ENCODE measurements around the gene FNBP1L. TPM values are rescaled to one million over a fixed set of nuclear protein-coding genes. Genes with fewer than 3 reads are reported as not detected.

Gene FNBP1L
- polyA plus RNA-seq, 1 of the 3 experiments (the other 2 are of a cell fraction): 16.5 TPM

DNA sequence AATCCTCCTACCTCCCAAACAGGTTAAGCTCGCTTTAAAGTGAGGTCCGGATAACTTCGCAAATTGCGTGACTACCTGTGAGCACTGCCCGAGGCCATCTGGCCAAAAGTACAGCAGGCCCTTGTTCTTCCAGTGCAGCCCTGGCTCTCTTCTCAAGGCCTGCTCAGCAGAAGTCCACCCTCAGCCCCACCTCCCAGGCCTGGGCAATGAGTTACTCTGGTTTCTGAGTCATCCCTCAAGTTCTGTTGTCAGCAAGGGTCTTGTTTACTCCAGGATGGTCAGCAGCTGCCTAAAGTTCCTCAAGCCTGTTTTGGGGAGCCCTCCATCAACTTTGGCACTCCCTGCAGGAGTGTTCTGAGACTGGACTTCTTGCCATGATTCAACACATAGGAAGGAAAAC is 132.0 kb downstream of the FNBP1L start (continued):
- TF ChIP-seq, protein P1, sequence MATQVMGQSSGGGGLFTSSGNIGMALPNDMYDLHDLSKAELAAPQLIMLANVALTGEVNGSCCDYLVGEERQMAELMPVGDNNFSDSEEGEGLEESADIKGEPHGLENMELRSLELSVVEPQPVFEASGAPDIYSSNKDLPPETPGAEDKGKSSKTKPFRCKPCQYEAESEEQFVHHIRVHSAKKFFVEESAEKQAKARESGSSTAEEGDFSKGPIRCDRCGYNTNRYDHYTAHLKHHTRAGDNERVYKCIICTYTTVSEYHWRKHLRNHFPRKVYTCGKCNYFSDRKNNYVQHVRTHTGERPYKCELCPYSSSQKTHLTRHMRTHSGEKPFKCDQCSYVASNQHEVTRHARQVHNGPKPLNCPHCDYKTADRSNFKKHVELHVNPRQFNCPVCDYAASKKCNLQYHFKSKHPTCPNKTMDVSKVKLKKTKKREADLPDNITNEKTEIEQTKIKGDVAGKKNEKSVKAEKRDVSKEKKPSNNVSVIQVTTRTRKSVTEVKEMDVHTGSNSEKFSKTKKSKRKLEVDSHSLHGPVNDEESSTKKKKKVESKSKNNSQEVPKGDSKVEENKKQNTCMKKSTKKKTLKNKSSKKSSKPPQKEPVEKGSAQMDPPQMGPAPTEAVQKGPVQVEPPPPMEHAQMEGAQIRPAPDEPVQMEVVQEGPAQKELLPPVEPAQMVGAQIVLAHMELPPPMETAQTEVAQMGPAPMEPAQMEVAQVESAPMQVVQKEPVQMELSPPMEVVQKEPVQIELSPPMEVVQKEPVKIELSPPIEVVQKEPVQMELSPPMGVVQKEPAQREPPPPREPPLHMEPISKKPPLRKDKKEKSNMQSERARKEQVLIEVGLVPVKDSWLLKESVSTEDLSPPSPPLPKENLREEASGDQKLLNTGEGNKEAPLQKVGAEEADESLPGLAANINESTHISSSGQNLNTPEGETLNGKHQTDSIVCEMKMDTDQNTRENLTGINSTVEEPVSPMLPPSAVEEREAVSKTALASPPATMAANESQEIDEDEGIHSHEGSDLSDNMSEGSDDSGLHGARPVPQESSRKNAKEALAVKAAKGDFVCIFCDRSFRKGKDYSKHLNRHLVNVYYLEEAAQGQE (IDR thresholded peaks at IDR 0.05; ENCODE audit: low read depth, low read length): no peak

DNA sequence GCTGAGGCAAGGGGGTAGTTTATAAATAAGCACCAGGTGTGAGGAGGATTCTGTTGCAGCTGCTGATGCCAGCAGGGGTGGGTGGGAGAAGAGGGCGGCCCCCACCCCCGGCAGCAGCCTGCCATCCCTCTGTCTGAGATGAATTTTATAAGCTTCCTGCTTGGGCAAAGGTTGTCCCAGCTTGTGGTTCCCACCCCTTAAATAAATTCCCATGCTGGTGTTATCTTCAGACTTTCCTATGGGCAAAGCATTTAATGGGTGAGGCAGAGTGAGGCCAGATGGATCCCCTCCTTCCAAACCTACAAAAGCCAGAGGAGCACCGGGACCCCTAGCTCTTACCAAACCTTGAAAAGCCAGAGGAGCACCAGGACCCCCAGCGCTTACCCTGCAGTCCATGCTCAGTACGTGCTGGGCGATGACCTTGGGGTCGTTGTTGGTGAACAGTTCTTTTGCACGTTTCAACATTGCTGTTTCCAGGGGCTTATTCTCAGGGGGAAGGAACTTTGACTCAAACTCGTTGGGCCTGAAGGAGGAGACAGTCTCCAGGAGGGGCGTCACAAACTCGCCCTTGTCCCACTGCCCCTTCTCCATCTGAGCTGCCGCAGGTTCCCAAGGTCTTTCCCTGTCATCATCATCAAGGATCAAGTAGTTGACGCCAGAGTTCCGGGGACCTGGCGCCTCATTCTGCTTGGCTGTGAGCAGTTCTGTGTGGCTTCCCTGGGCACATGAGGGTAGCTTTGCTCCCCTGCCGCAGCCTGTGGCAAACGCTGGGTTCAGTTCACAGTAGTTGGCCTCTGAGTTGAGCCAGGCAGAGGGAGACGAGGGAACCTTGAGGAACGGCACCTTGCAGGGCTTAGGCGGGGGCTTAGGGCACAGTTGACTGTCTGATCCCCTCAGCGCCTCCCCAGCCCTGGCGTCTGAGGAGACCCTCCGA is 134.3 kb downstream of the FNBP1L start:
- H3K4me1 ChIP-seq (ENCODE audit: control insufficient read depth in 1 of 2, insufficient read depth in 2 of 2, low read depth in 1 of 2, low read length in 1 of 2): peaks cover 16 to 37% of the 10 kb centered on the region in 2 experiments
- H3F3A ChIP-seq (replicated peaks; ENCODE audit: insufficient read depth): peaks cover 29% of the 10 kb centered on the region
- no peaks in the 10 kb centered on the region for H3K9me3 ChIP-seq
- peaks cover 41 to 48% of the 10 kb centered on the region in 2 experiments for H3K36me3 ChIP-seq (replicated peaks in 1 of 2; ENCODE audit: control insufficient read depth in 1 of 2, insufficient read depth in 2 of 2, low read length in 1 of 2)
- H4K20me1 ChIP-seq (ENCODE audit: insufficient read depth): peaks cover 36% of the 10 kb centered on the region
- 94% methylated on average over 12 of the region's 23 CpGs for WGBS (ENCODE audit: low lambda C conversion rate)
- H3K9me2 ChIP-seq: no peaks in the 10 kb centered on the region
- CTCF ChIA-PET: interaction anchor here (1.7 kb wide), 1 partner anchor 47 kb away, joined by 7 read pairs; no protein-coding TSS in a partner anchor
- POLR2A ChIA-PET: no interaction called here
- no peak overlapping the region for H3K4me2 ChIP-seq
- no peaks in the 10 kb centered on the region for H3K27me3 ChIP-seq (ENCODE audit: insufficient read depth)
- H3K79me2 ChIP-seq (ENCODE audit: insufficient read depth): peaks cover 93% of the 10 kb centered on the region
- no peak overlapping the region for H3K4me3 ChIP-seq (ENCODE audit: low read depth in 2 of 2, low read length in 1 of 2)
- H2AFZ ChIP-seq (ENCODE audit: low read depth): no peak overlapping the region
- TF ChIP-seq CHD2 (IDR thresholded peaks at IDR 0.05; ENCODE audit: low read length, partially characterized antibody): no peak
- TF ChIP-seq, protein P1 (IDR thresholded peaks at IDR 0.05; ENCODE audit: low read depth, low read length): no peak
- no peak for TF ChIP-seq TAF1 (IDR thresholded peaks at IDR 0.05; ENCODE audit: borderline replicate concordance, low read depth, low read length)
- no peak for TF ChIP-seq GATA2 (CRISPR knock-in tag; IDR thresholded peaks at IDR 0.05)
- no peak for TF ChIP-seq RCOR1 (IDR thresholded peaks at IDR 0.05; ENCODE audit: low read length)
- TF ChIP-seq RXRA (IDR thresholded peaks at IDR 0.05; ENCODE audit: borderline replicate concordance, low read depth): no peak
- TF ChIP-seq NFIC (IDR thresholded peaks at IDR 0.05; ENCODE audit: borderline replicate concordance): no peak
- no peak for TF ChIP-seq NRF1 (IDR thresholded peaks at IDR 0.05; ENCODE audit: low read depth, low read length)
- TF ChIP-seq, protein P2, sequence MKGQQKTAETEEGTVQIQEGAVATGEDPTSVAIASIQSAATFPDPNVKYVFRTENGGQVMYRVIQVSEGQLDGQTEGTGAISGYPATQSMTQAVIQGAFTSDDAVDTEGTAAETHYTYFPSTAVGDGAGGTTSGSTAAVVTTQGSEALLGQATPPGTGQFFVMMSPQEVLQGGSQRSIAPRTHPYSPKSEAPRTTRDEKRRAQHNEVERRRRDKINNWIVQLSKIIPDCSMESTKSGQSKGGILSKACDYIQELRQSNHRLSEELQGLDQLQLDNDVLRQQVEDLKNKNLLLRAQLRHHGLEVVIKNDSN (IDR thresholded peaks at IDR 0.05; ENCODE audit: borderline replicate concordance, low read depth): no peak
- TF ChIP-seq TEAD4 (IDR thresholded peaks at IDR 0.05; ENCODE audit: borderline replicate concordance, insufficient read depth): no peak
- TF ChIP-seq MXI1 (IDR thresholded peaks at IDR 0.05; ENCODE audit: low read depth, low read length): no peak
- TF ChIP-seq GABPA (IDR thresholded peaks at IDR 0.05; ENCODE audit: low read depth): no peak
- no peak for TF ChIP-seq FOXJ3 (CRISPR knock-in tag; IDR thresholded peaks at IDR 0.05)
- DNase-seq: no peak
- H3K9ac ChIP-seq: no peak overlapping the region
- peak overlapping the region in 1 of 2 experiments; percentile 9; a peak in 1 of 4 replicates for H3K27ac ChIP-seq (ENCODE audit: low read depth in 2 of 2, low read length in 1 of 2)

All from SK-N-SH (cell line).